ENCODE results near the gene DOC2A.
A peak's percentile ranks its signal among the peaks of the same experiment; 100 is the strongest.

The DOC2A gene

GRCh38 chr16:30009990-30010843 is 610 bp downstream of the DOC2A start:
- TF ChIP-seq CTCF (IDR thresholded peaks at IDR 0.05), result no peak
- H3K9me3 ChIP-seq, result no peaks in the 10 kb centered on the region
- H3K27me3 ChIP-seq, result peaks cover 4 to 66% of the 10 kb centered on the region in 2 donors
- peaks cover 0 to 7% (median 0%) of the 10 kb centered on the region in 3 donors for H3K36me3 ChIP-seq
- H3K4me1 ChIP-seq, result peaks cover 0 to 27% (median 20%) of the 10 kb centered on the region in 4 donors
- no peak overlapping the region for H3K27ac ChIP-seq
- intact Hi-C loops (cut with DNase I; ENCODE audit: low total_unique reads), result loop anchor here (5.0 to 10.0 kb wide), 3 partner anchors 85 to 313 kb away; partner anchors contain the start of genes CDIPT and KCTD13
- peak overlapping the region in 1 of 2 donors; percentile 29 for H3K4me3 ChIP-seq
- DNase-seq, result no peak

GRCh38 chr16:30009085-30009862 is 1.6 kb downstream of the DOC2A start:
- H3K9me3 ChIP-seq, result no peaks in the 10 kb centered on the region
- no peak overlapping the region for H3K4me3 ChIP-seq
- no peak for DNase-seq
- intact Hi-C loops (cut with DNase I; ENCODE audit: low total_unique reads), result loop anchor here (5.0 to 10.0 kb wide), 3 partner anchors 84 to 312 kb away; partner anchors contain the start of genes CDIPT and KCTD13
- H3K4me1 ChIP-seq, result peaks cover 0 to 28% (median 20%) of the 10 kb centered on the region in 4 donors
- H3K36me3 ChIP-seq, result peaks cover 0 to 7% (median 0%) of the 10 kb centered on the region in 3 donors
- TF ChIP-seq CTCF (IDR thresholded peaks at IDR 0.05), result no peak
- H3K27ac ChIP-seq, result no peak overlapping the region
- peaks cover 4 to 66% of the 10 kb centered on the region in 2 donors for H3K27me3 ChIP-seq

GRCh38 chr16:30007378-30007895 is 3.4 kb downstream of the DOC2A start:
- no peak overlapping the region for H3K4me3 ChIP-seq
- no peak for DNase-seq
- H3K27ac ChIP-seq, result no peak overlapping the region
- TF ChIP-seq CTCF (IDR thresholded peaks at IDR 0.05), result no peak
- intact Hi-C loops (cut with DNase I; ENCODE audit: low total_unique reads), result loop anchor here (5.0 to 10.0 kb wide), 3 partner anchors 83 to 310 kb away; partner anchors contain the start of genes CDIPT and KCTD13
- H3K9me3 ChIP-seq, result no peaks in the 10 kb centered on the region
- peaks cover 4 to 62% of the 10 kb centered on the region in 2 donors for H3K27me3 ChIP-seq
- H3K36me3 ChIP-seq, result peaks cover 0 to 23% (median 3%) of the 10 kb centered on the region in 3 donors
- peaks cover 0 to 28% (median 20%) of the 10 kb centered on the region in 4 donors for H3K4me1 ChIP-seq

- H3K4me3 ChIP-seq, result no peak overlapping the region
- DNase-seq, result no peak
- no peak overlapping the region for H3K27ac ChIP-seq
- no peak for TF ChIP-seq CTCF (IDR thresholded peaks at IDR 0.05)
- no peaks in the 10 kb centered on the region for H3K9me3 ChIP-seq
- H3K4me1 ChIP-seq, result peaks cover 0 to 28% (median 16%) of the 10 kb centered on the region in 4 donors
- intact Hi-C loops (cut with DNase I; ENCODE audit: low total_unique reads), result loop anchor here (5.0 to 10.0 kb wide), 3 partner anchors 82 to 310 kb away; partner anchors contain the start of genes CDIPT and KCTD13
- peaks cover 0 to 29% (median 9%) of the 10 kb centered on the region in 3 donors for H3K36me3 ChIP-seq
- peaks cover 4 to 56% of the 10 kb centered on the region in 2 donors for H3K27me3 ChIP-seq
Observed at GRCh38 chr16:30006659-30007377, 4.0 kb downstream of the DOC2A start.

- DNase-seq, result no peak
- intact Hi-C loops (cut with DNase I; ENCODE audit: low total_unique reads), result loop anchor here (5.0 to 10.0 kb wide), 3 partner anchors 81 to 309 kb away; partner anchors contain the start of genes CDIPT and KCTD13
- TF ChIP-seq CTCF (IDR thresholded peaks at IDR 0.05), result no peak
- peaks cover 0 to 49% of the 10 kb centered on the region in 2 donors for H3K27me3 ChIP-seq
- no peak overlapping the region for H3K4me3 ChIP-seq
- no peaks in the 10 kb centered on the region for H3K9me3 ChIP-seq
- H3K4me1 ChIP-seq, result peaks cover 0 to 20% (median 9%) of the 10 kb centered on the region in 4 donors
- no peak overlapping the region for H3K27ac ChIP-seq
- H3K36me3 ChIP-seq, result peaks cover 0 to 36% (median 16%) of the 10 kb centered on the region in 3 donors
Observed at GRCh38 chr16:30006095-30006473, 4.7 kb downstream of the DOC2A start.

All from tibial artery (tissue), 4 donors.